SIG-M5 treated with dmso at 0.1 percent for 504 hours (cell line): ENCODE results near the gene ARHGEF7.

Source experiments
- DNase-seq: peaks from one replicate; lab custom pipeline; 2025; ENCODE audit not compliant: unreplicated experiment; lab: John Stamatoyannopoulos, UW

The ARHGEF7 gene

GRCh38 chr13:111298214-111298975, 183.3 kb downstream of the ARHGEF7 start:
- no peak for DNase-seq

GRCh38 chr13:111302045-111302726, 187.1 kb downstream of the ARHGEF7 start:
- no peak for DNase-seq

- no peak for DNase-seq
Observed at GRCh38 chr13:111303559-111303958, 188.4 kb downstream of the ARHGEF7 start.

GRCh38 chr13:111304041-111304544, 189.0 kb downstream of the ARHGEF7 start:
- DNase-seq = no peak

GRCh38 chr13:111304603-111305289, 189.6 kb downstream of the ARHGEF7 start:
- no peak for DNase-seq

- DNase-seq = no peak
Observed at GRCh38 chr13:111312944-111313590, 198.0 kb downstream of the ARHGEF7 start.

- DNase-seq = no peak
Observed at GRCh38 chr13:111313911-111314425, 198.9 kb downstream of the ARHGEF7 start.

GRCh38 chr13:111314852-111315251, 199.7 kb downstream of the ARHGEF7 start:
- DNase-seq = no peak

- no peak for DNase-seq
Observed at GRCh38 chr13:111315347-111315995, 200.4 kb downstream of the ARHGEF7 start.

GRCh38 chr13:111316161-111316730, 201.1 kb downstream of the ARHGEF7 start:
- no peak for DNase-seq

GRCh38 chr13:111317042-111317550, 202.0 kb downstream of the ARHGEF7 start:
- DNase-seq = no peak

- DNase-seq = no peak
Observed at GRCh38 chr13:111317571-111318345, 202.6 kb downstream of the ARHGEF7 start.

- no peak for DNase-seq
Observed at GRCh38 chr13:111318386-111318785, 203.3 kb downstream of the ARHGEF7 start.

- no peak for DNase-seq
Observed at GRCh38 chr13:111319521-111319920, 204.4 kb downstream of the ARHGEF7 start.

GRCh38 chr13:111319998-111320911, 205.1 kb downstream of the ARHGEF7 start, which contains the start of gene TEX29:
TSS of gene TEX29 (plus strand) at chr13:111320642. CDS start at chr13:111320891, 249 bp downstream.
- no peak for DNase-seq

GRCh38 chr13:111322001-111322915, 207.1 kb downstream of the ARHGEF7 start:
- no peak for DNase-seq

- DNase-seq = no peak
Observed at GRCh38 chr13:111322916-111323331, 207.8 kb downstream of the ARHGEF7 start.
